HS-27A (cell line): Measurements from ENCODE around the gene NAV2.

ENCODE experiments used
- DNase-seq: peaks from one replicate; pipeline ENCODE4 v3.0.0-alpha.2; 2012; ENCODE audit warnings: low read depth, missing footprints

NAV2 gene

GRCh38 chr11:19740586-19740985 is 27.9 kb downstream of the NAV2 start:
- DNase-seq: no peak

GRCh38 chr11:19742588-19743292 is 30.1 kb downstream of the NAV2 start:
- DNase-seq: peak; percentile 39

- DNase-seq: no peak
Measured at GRCh38 chr11:19743622-19744021, 31.0 kb downstream of the NAV2 start.

GRCh38 chr11:19744130-19744529 is 31.5 kb downstream of the NAV2 start:
- no peak for DNase-seq

- no peak for DNase-seq
Measured at GRCh38 chr11:19746086-19746485, 33.4 kb downstream of the NAV2 start.

- no peak for DNase-seq
Measured at GRCh38 chr11:19747634-19748033, 35.0 kb downstream of the NAV2 start.

GRCh38 chr11:19751055-19751454 is 38.4 kb downstream of the NAV2 start:
- DNase-seq: no peak

GRCh38 chr11:19753451-19754106 is 40.9 kb downstream of the NAV2 start:
- DNase-seq: no peak

- DNase-seq: no peak
Measured at GRCh38 chr11:19756675-19757475, 44.2 kb downstream of the NAV2 start.

- no peak for DNase-seq
Measured at GRCh38 chr11:19759389-19759788, 46.8 kb downstream of the NAV2 start.

- DNase-seq: no peak
Measured at GRCh38 chr11:19762266-19762665, 49.6 kb downstream of the NAV2 start.

- DNase-seq: no peak
Measured at GRCh38 chr11:19763330-19763729, 50.7 kb downstream of the NAV2 start.

- DNase-seq: no peak
Measured at GRCh38 chr11:19766206-19766605, 53.6 kb downstream of the NAV2 start.

GRCh38 chr11:19766810-19767209 is 54.2 kb downstream of the NAV2 start:
- no peak for DNase-seq

- DNase-seq: no peak
Measured at GRCh38 chr11:19767627-19768151, 55.1 kb downstream of the NAV2 start.

GRCh38 chr11:19768197-19768596 is 55.6 kb downstream of the NAV2 start:
- DNase-seq: no peak

- DNase-seq: no peak
Measured at GRCh38 chr11:19768815-19769214, 56.2 kb downstream of the NAV2 start.

GRCh38 chr11:19769820-19770219 is 57.2 kb downstream of the NAV2 start:
- peak; percentile 62 for DNase-seq

- no peak for DNase-seq
Measured at GRCh38 chr11:19770277-19770676, 57.6 kb downstream of the NAV2 start.

- DNase-seq: no peak
Measured at GRCh38 chr11:19771463-19771862, 58.8 kb downstream of the NAV2 start.

GRCh38 chr11:19772480-19772879 is 59.8 kb downstream of the NAV2 start:
- no peak for DNase-seq

GRCh38 chr11:19774329-19774728 is 61.7 kb downstream of the NAV2 start:
- DNase-seq: no peak
